SK-N-SH (cell line): ENCODE data around the gene AUTS2. TPM values are rescaled to one million over a fixed set of nuclear protein-coding genes. Genes with fewer than 3 reads are reported as not detected.

Experiments
- CTCF ChIA-PET: fragments of 300-600, 350-600 bp; formaldehyde crosslinking; extraction: SDS; loops from one replicate; lab custom pipeline; 2021; lab: Yijun Ruan, JAX
- POLR2A ChIA-PET: fragments of 350-600 bp; sonication (Branson Sonifier 250); formaldehyde crosslinking; extraction: SDS; loops from one replicate; lab custom pipeline; 2020; ENCODE audit warnings: antibody characterized with exemption, inconsistent platforms; lab: Yijun Ruan, JAX
- DNase-seq: peaks from one replicate; pipeline ENCODE4 v3.0.0; 2012
- H2AFZ ChIP-seq: fragments of 200-600 bp; sonication (generic); 2 replicates; pipeline ENCODE4 v1.8.1; 2016; ENCODE audit warnings: antibody characterized with exemption, mild to moderate bottlenecking, low read depth
- H3F3A ChIP-seq: fragments of 200-600 bp; sonication (generic); replicated peaks from 2 replicates; pipeline ENCODE3; 2016; ENCODE audit warnings: antibody characterized with exemption, mild to moderate bottlenecking; ENCODE audit not compliant: insufficient read depth
- H3K27ac ChIP-seq, 2 experiments: fragments of 200-500 bp in 1 of 2; fragments of 200-600 bp in 1 of 2; sonication (Bioruptor generic) in 1 of 2; sonication (generic), shearing (Covaris generic) in 1 of 2; 2 replicates each; pipeline versions ENCODE4 v1.5.1 to v1.6.1; 2014 to 2016; ENCODE audit warnings: low read depth in 2 of 2, inconsistent platforms in 1 of 2, low read length in 1 of 2, mild to moderate bottlenecking in 1 of 2, mixed read lengths in 1 of 2
- H3K27me3 ChIP-seq: fragments of 200-600 bp; sonication (generic), shearing (Covaris generic); 2 replicates; pipeline ENCODE4 v1.6.1; 2016; ENCODE audit warnings: mixed run types; ENCODE audit not compliant: insufficient read depth
- H3K36me3 ChIP-seq, 2 experiments: fragments of 200-500 bp in 1 of 2; fragments of 200-600 bp in 1 of 2; sonication (Bioruptor generic) in 1 of 2; sonication (generic) in 1 of 2; replicated peaks in 1 of 2; 2 replicates each; pipeline versions ENCODE3 to v1.5.1; 2014 to 2016; ENCODE audit warnings: low read length in 1 of 2, mild to moderate bottlenecking in 1 of 2; ENCODE audit not compliant: insufficient read depth in 2 of 2, control insufficient read depth in 1 of 2
- H3K4me1 ChIP-seq, 2 experiments: fragments of 200-500 bp in 1 of 2; fragments of 200-600 bp in 1 of 2; sonication (Bioruptor generic) in 1 of 2; sonication (generic), shearing (Covaris generic) in 1 of 2; 2 replicates each; pipeline versions ENCODE4 v1.5.1 to v1.6.1; 2014 to 2016; ENCODE audit warnings: low read depth in 1 of 2, low read length in 1 of 2, mixed run types in 1 of 2; ENCODE audit not compliant: insufficient read depth in 2 of 2, control insufficient read depth in 1 of 2
- H3K4me2 ChIP-seq: fragments of 200-600 bp; sonication (generic), shearing (Covaris generic); 2 replicates; pipeline ENCODE4 v1.6.1; 2017; ENCODE audit warnings: mixed run types
- H3K4me3 ChIP-seq, 2 experiments: fragments of 200-500 bp in 1 of 2; fragments of 200-600 bp in 1 of 2; sonication (Bioruptor generic) in 1 of 2; sonication (generic), shearing (Covaris generic) in 1 of 2; 2 replicates each; pipeline versions ENCODE4 v1.5.1 to v1.8.1; 2014 to 2016; ENCODE audit warnings: low read depth in 2 of 2, inconsistent platforms in 1 of 2, low read length in 1 of 2, mild to moderate bottlenecking in 1 of 2, mixed read lengths in 1 of 2, moderate library complexity in 1 of 2
- H3K79me2 ChIP-seq: fragments of 200-600 bp; sonication (generic); 2 replicates; pipeline ENCODE4 v1.8.1; 2017; ENCODE audit warnings: mild to moderate bottlenecking; ENCODE audit not compliant: insufficient read depth
- H3K9ac ChIP-seq: fragments of 200-600 bp; sonication (generic); 2 replicates; pipeline ENCODE4 v1.6.1; 2017; ENCODE audit warnings: mixed run types
- H3K9me2 ChIP-seq: fragments of 200-600 bp; sonication (generic); 2 replicates; pipeline ENCODE4 v1.6.1; 2017; ENCODE audit warnings: mixed run types
- H3K9me3 ChIP-seq: fragments of 200-600 bp; sonication (generic); 2 replicates; pipeline ENCODE4 v1.6.1; 2017; ENCODE audit warnings: mixed run types, mild to moderate bottlenecking, moderate library complexity
- H4K20me1 ChIP-seq: fragments of 200-600 bp; sonication (generic); 2 replicates; pipeline ENCODE4 v1.6.1; 2017; ENCODE audit warnings: mild to moderate bottlenecking, mixed run types; ENCODE audit not compliant: insufficient read depth
- CTCF ChIP-seq: fragments of 200-600 bp; sonication (generic); IDR thresholded peaks from 2 replicates; pipeline ENCODE4 v1.6.1; 2017; ENCODE audit warnings: antibody characterized with exemption, mild to moderate bottlenecking, moderate library complexity
- EP300 ChIP-seq, 2 experiments: IDR thresholded peaks; 2 replicates each; pipeline versions ENCODE4 v1.4.0 to v1.6.1; 2012; ENCODE audit warnings: borderline replicate concordance in 1 of 2, low read depth in 1 of 2, low read length in 1 of 2
- EZH2phosphoT487 ChIP-seq: fragments of 200-600 bp; sonication (generic); IDR thresholded peaks from 2 replicates; pipeline ENCODE4 v1.6.1; 2017; ENCODE audit warnings: low read depth, mixed run types, mild to moderate bottlenecking, antibody characterized with exemption, moderate library complexity, borderline replicate concordance
- FOXM1 ChIP-seq: IDR thresholded peaks from 2 replicates; pipeline ENCODE4 v1.4.0; 2012; ENCODE audit warnings: low read depth, mild to moderate bottlenecking
- JUND ChIP-seq: IDR thresholded peaks from 2 replicates; pipeline ENCODE4 v1.4.0; 2012
- MAX ChIP-seq: IDR thresholded peaks from 2 replicates; pipeline ENCODE4 v1.4.0; 2012; ENCODE audit warnings: low read depth
- MXI1 ChIP-seq: IDR thresholded peaks from 2 replicates; pipeline ENCODE4 v1.6.1; 2012; ENCODE audit warnings: mild to moderate bottlenecking, low read depth, low read length, improper control_type of control experiment
- RAD21 ChIP-seq: IDR thresholded peaks from 2 replicates; pipeline ENCODE4 v1.6.1; 2012; ENCODE audit warnings: mild to moderate bottlenecking, low read length
- REST ChIP-seq: IDR thresholded peaks from 2 replicates; pipeline ENCODE4 v1.6.1; 2012; ENCODE audit warnings: mild to moderate bottlenecking, low read depth, low read length, moderate library complexity
- RFX5 ChIP-seq: IDR thresholded peaks from 2 replicates; pipeline ENCODE4 v1.6.1; 2012; ENCODE audit warnings: mild to moderate bottlenecking, improper control_type of control experiment, low read length
- TCF12 ChIP-seq: IDR thresholded peaks from 2 replicates; pipeline ENCODE4 v1.4.0; 2012
- TEAD4 ChIP-seq: IDR thresholded peaks from 2 replicates; pipeline ENCODE4 v1.4.0; 2012; ENCODE audit warnings: mild to moderate bottlenecking, borderline replicate concordance; ENCODE audit not compliant: insufficient read depth
- USF2 ChIP-seq: fragments of 150-350 bp; IDR thresholded peaks from 2 replicates; pipeline ENCODE4 v1.6.1; 2017; ENCODE audit warnings: antibody characterized with exemption, low read length, low read depth, borderline replicate concordance
- YY1 ChIP-seq: IDR thresholded peaks from 2 replicates; pipeline ENCODE4 v1.4.0; 2012; ENCODE audit warnings: low read depth, mild to moderate bottlenecking
- ZBTB33 ChIP-seq: IDR thresholded peaks from 2 replicates; pipeline ENCODE4 v1.4.0; 2012; ENCODE audit warnings: low read depth, borderline replicate concordance
- WGBS: methylation state at CpG from one replicate; pipeline ENCODE4 v1.1.6; 2017; ENCODE audit warnings: low lambda C conversion rate; 5-methylcytosine and 5-hydroxymethylcytosine counted together
- polyA plus RNA-seq, 3 experiments: library from polyadenylated mRNA; depleted of rRNA; stranded (reverse); fragments of >200 nt; gene quantifications; 2 replicates each; pipeline ENCODE4 v1.2.3, GENCODE V29; 2012

AUTS2 gene
- polyA plus RNA-seq, 1 of the 3 experiments (the other 2 are of a cell fraction) = 15.6 TPM

- H3K9me2 ChIP-seq = no peaks in the 10 kb centered on the region
- POLR2A ChIA-PET = no interaction called here
- WGBS = 94% methylated on average over 5 of the region's 5 CpGs
- H3K79me2 ChIP-seq = peaks cover 5% of the 10 kb centered on the region; the same call in 1 of the 2 replicates
- H4K20me1 ChIP-seq = 0 out of 2 replicates have a peak, but pooled peaks cover 4% of the 10 kb centered on the region
- no peak overlapping the region for H3K9ac ChIP-seq
- no peak for TF ChIP-seq FOXM1
- TF ChIP-seq RAD21 = 0 out of 2 replicates have a peak, but pooled peaks have one; percentile 23
- TF ChIP-seq USF2 = no peak
- TF ChIP-seq EZH2phosphoT487 = no peak
- TF ChIP-seq MXI1 = no peak
- no peak for TF ChIP-seq TCF12
- TF ChIP-seq EP300 (IDR thresholded peaks at IDR 0.05; ENCODE audit: borderline replicate concordance in 1 of 2, low read depth in 1 of 2, low read length in 1 of 2) = 0 out of 4 replicates have a peak, but pooled peaks of 1 of the 2 experiments have one; percentile 23
- no peak for TF ChIP-seq MAX
- TF ChIP-seq REST = no peak
- no peak for TF ChIP-seq JUND
- no peak for TF ChIP-seq TEAD4
- no peak for TF ChIP-seq RFX5
- no peak for TF ChIP-seq YY1
- no peak for TF ChIP-seq CTCF
- TF ChIP-seq ZBTB33 = no peak
- no peak for DNase-seq
- no peak overlapping the region for H3K4me3 ChIP-seq
- peaks cover 10 to 21% of the 10 kb centered on the region in 2 experiments; a peak in 3 of 4 replicates for H3K4me1 ChIP-seq
- H3K36me3 ChIP-seq = no peaks in the 10 kb centered on the region
- H3K27ac ChIP-seq = no peak overlapping the region
- H3K27me3 ChIP-seq = no peaks in the 10 kb centered on the region
- H3K4me2 ChIP-seq = no peak overlapping the region
- H3K9me3 ChIP-seq = no peaks in the 10 kb centered on the region
- CTCF ChIA-PET = interaction anchor here (0.9 to 2.4 kb wide), 5 partner anchors 9 to 188 kb away, joined by 3 to 7 read pairs (median 3); no protein-coding TSS in a partner anchor
- H3F3A ChIP-seq = no peaks in the 10 kb centered on the region
- H2AFZ ChIP-seq = no peak overlapping the region
Observed at GRCh38 chr7:69787736-69788431, 189.6 kb downstream of the AUTS2 start.
